Ascending aorta (tissue), 2 donors: ENCODE results near the gene MINDY4. TPM values are rescaled to one million over a fixed set of nuclear protein-coding genes. Genes with fewer than 3 reads are reported as not detected.

Source experiments
- DNase-seq, 2 donors: peaks; one replicate each; pipeline ENCODE4 v3.0.0-alpha.2; 2019; ENCODE audit warnings: low spot score in 2 of 2
- H3K27ac ChIP-seq, 2 donors: fragments of 200-600 bp; sonication (generic); one replicate each; pipeline ENCODE4 v1.5.1; 2016 to 2017; ENCODE audit warnings: mild to moderate bottlenecking in 1 of 2
- H3K27me3 ChIP-seq: fragments of 200-600 bp; sonication (generic); one replicate; pipeline ENCODE4 v1.5.1; 2017
- H3K36me3 ChIP-seq, 2 donors: fragments of 200-600 bp; sonication (generic); one replicate each; pipeline ENCODE4 v1.5.1; 2016
- H3K4me1 ChIP-seq, 2 donors: fragments of 200-600 bp; sonication (generic); one replicate each; pipeline ENCODE4 v1.5.1; 2016 to 2017; ENCODE audit warnings: mild to moderate bottlenecking in 1 of 2
- H3K4me3 ChIP-seq, 2 donors: fragments of 200-600 bp; sonication (generic); one replicate each; pipeline ENCODE4 v1.5.1; 2016 to 2017; ENCODE audit warnings: mild to moderate bottlenecking in 1 of 2
- H3K9me3 ChIP-seq, 2 donors: fragments of 200-600 bp; sonication (generic); one replicate each; pipeline ENCODE4 v1.5.1; 2016
- CTCF ChIP-seq, 3 experiments: fragments of 200-600 bp in 2 of 3; fragments of 450-650 bp in 1 of 3; sonication (generic) in 2 of 3; IDR thresholded peaks; one replicate each; pipeline ENCODE4 v1.5.1; 2016 to 2019; ENCODE audit warnings: antibody characterized with exemption in 3 of 3, mild to moderate bottlenecking in 1 of 3, moderate library complexity in 1 of 3
- intact Hi-C: fragments of 100-400 bp; cut with DNase I; formaldehyde crosslinking; loops from one replicate; pipeline ENCODE4 v1.15.1; 2023
- total RNA-seq: library from RNA; depleted of rRNA; stranded (reverse); fragments of >200 nt; gene quantifications from one replicate; pipeline ENCODE4 v1.1.0, GENCODE V29; 2016

MINDY4 gene
- total RNA-seq, 1 donor from 2014 or later = 6.0 TPM

GRCh38 chr7:30751696-30752273, 19.4 kb upstream of the MINDY4 start, which contains the start of gene INMT:
TSS of gene INMT (plus strand) at chr7:30752135. CDS start at chr7:30752151, 16 bp downstream.
- TF ChIP-seq CTCF (IDR thresholded peaks at IDR 0.05) = no peak
- peak within 1 kb of the TSS; percentile 81 to 91 for H3K27ac ChIP-seq
- no peak for DNase-seq

GRCh38 chr7:30752484-30752883, 18.7 kb upstream of the MINDY4 start:
- Histone ChIP-seq H3K36me3 (peaks cover 0 to 2% of the 10 kb centered on the region in 2 donors), H3K27me3 (no peaks in the 10 kb centered on the region), H3K4me3 (peak overlapping the region; percentile 47 to 71), H3K9me3 (no peaks in the 10 kb centered on the region), H3K27ac (peak overlapping the region; percentile 81 to 91), H3K4me1 (peaks cover 3 to 48% of the 10 kb centered on the region in 2 donors)
- TF ChIP-seq CTCF (IDR thresholded peaks at IDR 0.05) = no peak
- intact Hi-C loops = loop anchor here (2.0 to 5.0 kb wide), 2 partner anchors 48 to 160 kb away; partner anchors contain the start of gene AQP1
- no peak for DNase-seq

More at GRCh38 chr7:30751696-30752273, 19.4 kb upstream of the MINDY4 start, which contains the start of gene INMT:
- Histone ChIP-seq H3K27me3 (no peaks in the 10 kb centered on the region), H3K4me1 (peaks cover 3 to 48% of the 10 kb centered on the region in 2 donors), H3K36me3 (no peaks in the 10 kb centered on the region), H3K4me3 (peak within 1 kb of the TSS; percentile 47 to 71), H3K9me3 (no peaks in the 10 kb centered on the region)
- intact Hi-C loops = loop anchor here (2.0 to 5.0 kb wide), 2 partner anchors 49 to 161 kb away; partner anchors contain the start of gene AQP1

DNA sequence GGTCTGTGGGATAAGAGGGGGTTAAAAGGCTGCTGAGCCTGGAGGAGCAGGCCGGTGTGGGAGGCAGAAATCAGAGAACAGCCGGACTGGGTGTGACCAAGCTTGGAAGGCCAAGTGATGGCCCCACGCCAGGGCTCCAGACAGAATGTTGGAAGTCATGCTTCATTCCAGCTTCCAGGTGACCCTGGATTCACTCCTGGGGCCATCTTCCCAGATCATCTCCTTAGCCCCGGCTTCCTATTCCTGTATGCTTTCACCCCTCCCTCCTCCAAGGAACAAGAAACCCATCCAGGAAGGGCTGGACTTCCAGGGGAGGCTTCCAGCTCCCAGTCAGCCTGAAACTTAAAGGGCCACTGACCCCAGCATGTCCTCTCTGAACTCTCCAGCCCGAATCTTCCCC, 18.2 kb upstream of the MINDY4 start:
- no peak for TF ChIP-seq CTCF (IDR thresholded peaks at IDR 0.05)
- Histone ChIP-seq H3K4me1 (peaks cover 3 to 48% of the 10 kb centered on the region in 2 donors), H3K36me3 (peaks cover 0 to 2% of the 10 kb centered on the region in 2 donors), H3K9me3 (no peaks in the 10 kb centered on the region), H3K27me3 (no peaks in the 10 kb centered on the region), H3K4me3 (peak overlapping the region; percentile 47 to 71), H3K27ac (peak overlapping the region; percentile 81 to 91)
- intact Hi-C loops = loop anchor here (2.0 to 5.0 kb wide), 2 partner anchors 48 to 159 kb away; partner anchors contain the start of gene AQP1
- peak in 1 of 2 donors; percentile 83 for DNase-seq

- Histone ChIP-seq H3K27ac (peak overlapping the region; percentile 81 to 91), H3K36me3 (peaks cover 0 to 7% of the 10 kb centered on the region in 2 donors), H3K9me3 (no peaks in the 10 kb centered on the region), H3K27me3 (no peaks in the 10 kb centered on the region), H3K4me3 (peak overlapping the region in 1 of 2 donors; percentile 71), H3K4me1 (peaks cover 3 to 48% of the 10 kb centered on the region in 2 donors)
- TF ChIP-seq CTCF (IDR thresholded peaks at IDR 0.05) = no peak
- DNase-seq = no peak
- intact Hi-C loops = loop anchor here (5.0 kb wide), 1 partner anchor 158 kb away; the partner anchor contains the start of gene AQP1
Measured at GRCh38 chr7:30754315-30754877, 16.8 kb upstream of the MINDY4 start.

- peak in 1 of 2 donors; percentile 84 for DNase-seq
- H3K27ac ChIP-seq = peak overlapping the region; percentile 67 to 91
- H3K36me3 ChIP-seq = peaks cover 0 to 7% of the 10 kb centered on the region in 2 donors
- no peak for TF ChIP-seq CTCF (IDR thresholded peaks at IDR 0.05)
- H3K4me3 ChIP-seq = peak overlapping the region in 1 of 2 donors; percentile 71
- intact Hi-C loops = no loop called here
- no peaks in the 10 kb centered on the region for H3K27me3 ChIP-seq
- peaks cover 4 to 44% of the 10 kb centered on the region in 2 donors for H3K4me1 ChIP-seq
- no peaks in the 10 kb centered on the region for H3K9me3 ChIP-seq
Measured at GRCh38 chr7:30755384-30756154, 15.6 kb upstream of the MINDY4 start.
